Keratinocyte (primary cell): ENCODE results near the gene DUSP22. TPM values are rescaled to one million over a fixed set of nuclear protein-coding genes. Genes with fewer than 3 reads are reported as not detected.

Experiments
- DNase-seq: peaks from one replicate; pipeline ENCODE4 v3.0.0-alpha.2; 2011; ENCODE audit warnings: low read depth, missing footprints, low spot score
- FAIRE-seq: peaks from 2 replicates; lab custom pipeline; 2011; peaks lifted over from hg19 to GRCh38; lab: Jason Lieb, UNC
- H2AFZ ChIP-seq: 2 replicates; pipeline ENCODE4 v1.6.0; 2012; ENCODE audit warnings: low read length, control low read depth, inconsistent platforms; ENCODE audit not compliant: control insufficient read depth
- H3K27ac ChIP-seq: 2 replicates; pipeline ENCODE4 v1.5.1; 2011; ENCODE audit warnings: low read length; ENCODE audit not compliant: control insufficient read depth, insufficient read depth
- H3K27me3 ChIP-seq: 3 replicates; pipeline ENCODE4 v1.6.0; 2011; ENCODE audit warnings: low read length; ENCODE audit not compliant: control insufficient read depth, insufficient read depth; ENCODE audit errors: extremely low read depth
- H3K36me3 ChIP-seq, 2 experiments: 2 replicates in 1 of 2; 3 replicates in 1 of 2; pipeline ENCODE4 v1.5.1; 2011; ENCODE audit warnings: low read length in 2 of 2, mild to moderate bottlenecking in 1 of 2; ENCODE audit not compliant: control insufficient read depth in 2 of 2, insufficient read depth in 2 of 2; ENCODE audit errors: extremely low read depth in 1 of 2
- H3K4me1 ChIP-seq: 3 replicates; pipeline ENCODE4 v1.5.1; 2011; ENCODE audit warnings: low read length; ENCODE audit not compliant: control insufficient read depth, insufficient read depth; ENCODE audit errors: extremely low read depth
- H3K4me2 ChIP-seq: 3 replicates; pipeline ENCODE4 v1.6.0; 2011; ENCODE audit warnings: low read depth, low read length; ENCODE audit not compliant: control insufficient read depth, insufficient read depth; ENCODE audit errors: extremely low read depth
- H3K4me3 ChIP-seq, 3 experiments: fragments of 200-600 bp in 1 of 3; sonication (generic) in 1 of 3; 2 replicates in 2 of 3; 3 replicates in 1 of 3; pipeline ENCODE4 v1.5.1; 2011 to 2016; ENCODE audit warnings: low read length in 3 of 3, mild to moderate bottlenecking in 3 of 3, control low read depth in 2 of 3, inconsistent platforms in 1 of 3, low read depth in 1 of 3, mixed read lengths in 1 of 3, mixed run types in 1 of 3, moderate library complexity in 1 of 3; ENCODE audit not compliant: control insufficient read depth in 2 of 3, insufficient read depth in 2 of 3; ENCODE audit errors: extremely low read depth in 1 of 3
- H3K79me2 ChIP-seq: 2 replicates; pipeline ENCODE4 v1.6.0; 2012; ENCODE audit warnings: low read length; ENCODE audit not compliant: control insufficient read depth, insufficient read depth
- H3K9ac ChIP-seq: 3 replicates; pipeline ENCODE4 v1.6.0; 2011; ENCODE audit warnings: low read length; ENCODE audit not compliant: control insufficient read depth, insufficient read depth; ENCODE audit errors: extremely low read depth
- H3K9me1 ChIP-seq: 3 replicates; pipeline ENCODE4 v1.6.0; 2011; ENCODE audit warnings: low read length; ENCODE audit not compliant: control insufficient read depth, insufficient read depth; ENCODE audit errors: extremely low read depth
- H3K9me3 ChIP-seq: 2 replicates; pipeline ENCODE4 v1.5.1; 2012; ENCODE audit warnings: low read depth, low read length; ENCODE audit not compliant: control insufficient read depth
- H4K20me1 ChIP-seq: 3 replicates; pipeline ENCODE4 v1.6.0; 2011; ENCODE audit warnings: low read length; ENCODE audit not compliant: control insufficient read depth, insufficient read depth; ENCODE audit errors: extremely low read depth
- EZH2 ChIP-seq: IDR thresholded peaks from one replicate; pipeline ENCODE4 v1.6.1; 2012; ENCODE audit warnings: inconsistent platforms, mild to moderate bottlenecking, low read length, moderate library complexity
- dilution Hi-C: fragments of 300-500 bp; cut with MboI; formaldehyde crosslinking; loops from one replicate; pipeline ENCODE4 v1.7.0; 2020; ENCODE audit warnings: low sequenced_read_pairs; ENCODE audit not compliant: extremely low pct_ligation_motif_present
- polyA plus RNA-seq, 5 experiments: library from polyadenylated mRNA; depleted of rRNA in 3 of 5; stranded (reverse) in 3 of 5; stranded (forward) in 1 of 5; unstranded in 1 of 5; fragments of >200 nt; gene quantifications; 1 replicate in 1 of 5; 2 replicates in 3 of 5; 3 replicates in 1 of 5; pipeline versions ENCODE4 v1.2.1 to v1.2.3, GENCODE V29; 2011 to 2012; ENCODE audit warnings: missing spikeins in 2 of 5, low read depth in 1 of 5, low replicate concordance in 1 of 5
- TF ChIP-seq, protein P1 (sequence below), 3 experiments: IDR thresholded peaks in 1 of 3; conservative IDR thresholded peaks in 1 of 3; optimal IDR thresholded peaks in 1 of 3; 2 replicates in 2 of 3; 3 replicates in 1 of 3; pipeline versions ENCODE3 to v1.5.1; 2011; ENCODE audit warnings: low read length in 3 of 3, mild to moderate bottlenecking in 3 of 3, moderate library complexity in 2 of 3, control low read depth in 1 of 3, inconsistent platforms in 1 of 3; ENCODE audit not compliant: insufficient read depth in 2 of 3; ENCODE audit errors: extremely low read depth in 1 of 3

The DUSP22 gene
- polyA plus RNA-seq, 1 donor (not counting 4 experiments of a cell fraction or from before 2014, with no cell fraction given) = 17.3 TPM

DNA sequence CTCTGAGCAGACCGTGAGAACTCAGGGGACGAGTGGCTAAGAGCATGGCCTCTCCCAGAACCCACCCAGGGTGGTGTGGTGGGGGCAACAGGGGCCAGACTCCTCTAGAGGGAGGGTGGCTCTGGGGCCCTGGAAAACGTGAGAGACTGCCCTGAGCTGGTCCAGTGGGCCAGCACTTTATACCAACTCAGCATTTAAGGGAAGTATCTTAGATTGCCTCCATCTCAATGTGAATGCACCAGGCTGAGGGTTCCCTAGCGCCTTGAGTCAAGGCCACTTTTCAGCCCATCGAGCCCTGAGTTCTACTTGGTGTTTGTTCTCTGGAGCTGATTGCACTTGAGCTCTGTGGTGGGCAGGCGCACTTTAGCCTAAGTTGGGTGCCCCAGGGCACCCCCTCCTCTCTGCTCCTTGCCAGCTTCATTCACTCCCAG lies 57.2 kb downstream of the DUSP22 start:
- Histone ChIP-seq H3K9ac (no peak overlapping the region), H3K9me3 (peaks cover 5% of the 10 kb centered on the region), H4K20me1 (no peaks in the 10 kb centered on the region), H3K27ac (no peak overlapping the region), H3K4me1 (no peaks in the 10 kb centered on the region), H3K4me2 (no peak overlapping the region), H3K27me3 (no peaks in the 10 kb centered on the region), H3K9me1 (no peaks in the 10 kb centered on the region), H3K79me2 (no peaks in the 10 kb centered on the region), H3K36me3 (peaks cover 3 to 4% of the 10 kb centered on the region in 2 experiments), H2AFZ (no peak overlapping the region), H3K4me3 (no peak overlapping the region)
- dilution Hi-C loops = no loop called here
- DNase-seq (no peak), FAIRE-seq (no peak)
- no peak for TF ChIP-seq EZH2
- TF ChIP-seq, protein P1, sequence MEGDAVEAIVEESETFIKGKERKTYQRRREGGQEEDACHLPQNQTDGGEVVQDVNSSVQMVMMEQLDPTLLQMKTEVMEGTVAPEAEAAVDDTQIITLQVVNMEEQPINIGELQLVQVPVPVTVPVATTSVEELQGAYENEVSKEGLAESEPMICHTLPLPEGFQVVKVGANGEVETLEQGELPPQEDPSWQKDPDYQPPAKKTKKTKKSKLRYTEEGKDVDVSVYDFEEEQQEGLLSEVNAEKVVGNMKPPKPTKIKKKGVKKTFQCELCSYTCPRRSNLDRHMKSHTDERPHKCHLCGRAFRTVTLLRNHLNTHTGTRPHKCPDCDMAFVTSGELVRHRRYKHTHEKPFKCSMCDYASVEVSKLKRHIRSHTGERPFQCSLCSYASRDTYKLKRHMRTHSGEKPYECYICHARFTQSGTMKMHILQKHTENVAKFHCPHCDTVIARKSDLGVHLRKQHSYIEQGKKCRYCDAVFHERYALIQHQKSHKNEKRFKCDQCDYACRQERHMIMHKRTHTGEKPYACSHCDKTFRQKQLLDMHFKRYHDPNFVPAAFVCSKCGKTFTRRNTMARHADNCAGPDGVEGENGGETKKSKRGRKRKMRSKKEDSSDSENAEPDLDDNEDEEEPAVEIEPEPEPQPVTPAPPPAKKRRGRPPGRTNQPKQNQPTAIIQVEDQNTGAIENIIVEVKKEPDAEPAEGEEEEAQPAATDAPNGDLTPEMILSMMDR (optimal IDR thresholded peaks at IDR 0.05 in 1 of 3, IDR thresholded peaks at IDR 0.05 in 1 of 3, conservative IDR thresholded peaks at IDR 0.05 in 1 of 3; ENCODE audit: extremely low read depth in 1 of 3, insufficient read depth in 2 of 3, low read length in 3 of 3) = no peak

DNA sequence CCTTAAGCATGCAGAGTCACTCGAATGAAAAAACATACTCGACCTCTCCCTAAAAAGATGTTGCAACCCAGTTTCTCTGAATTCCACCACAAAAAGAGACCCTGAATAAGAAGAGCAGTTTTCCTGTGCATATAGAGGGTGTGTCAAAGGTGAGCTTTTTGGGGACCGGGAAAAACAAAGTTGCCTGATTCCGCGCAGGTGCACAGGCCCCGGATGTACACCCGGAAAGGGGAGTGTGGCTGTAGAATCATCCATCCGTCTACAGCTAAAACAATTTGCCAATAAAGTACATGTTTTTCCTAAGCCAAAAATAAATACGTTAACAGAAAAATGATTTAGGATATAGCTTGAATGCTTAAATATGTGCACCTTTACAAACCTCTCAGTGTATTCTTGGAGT lies 58.1 kb downstream of the DUSP22 start:
- H3K4me1 ChIP-seq = no peaks in the 10 kb centered on the region
- H3K4me2 ChIP-seq = no peak overlapping the region
- H3K27ac ChIP-seq = no peak overlapping the region
- no peaks in the 10 kb centered on the region for H3K9me1 ChIP-seq
- H3K4me3 ChIP-seq = no peak overlapping the region
- FAIRE-seq (no peak), DNase-seq (no peak)
- no peak overlapping the region for H2AFZ ChIP-seq
- H3K9me3 ChIP-seq = peaks cover 5% of the 10 kb centered on the region
- H3K36me3 ChIP-seq = peaks cover 3 to 4% of the 10 kb centered on the region in 2 experiments
- H3K79me2 ChIP-seq = no peaks in the 10 kb centered on the region
- H3K27me3 ChIP-seq = no peaks in the 10 kb centered on the region
- H4K20me1 ChIP-seq = no peaks in the 10 kb centered on the region
- TF ChIP-seq EZH2 = no peak
- TF ChIP-seq, protein P1 (optimal IDR thresholded peaks at IDR 0.05 in 1 of 3, IDR thresholded peaks at IDR 0.05 in 1 of 3, conservative IDR thresholded peaks at IDR 0.05 in 1 of 3; ENCODE audit: extremely low read depth in 1 of 3, insufficient read depth in 2 of 3, low read length in 3 of 3) = no peak
- dilution Hi-C loops = no loop called here
- no peak overlapping the region for H3K9ac ChIP-seq
